ENCODE measurements around the gene CYP51A1. TPM values are rescaled to one million over a fixed set of nuclear protein-coding genes. Genes with fewer than 3 reads are reported as not detected.
"Not testable (repeated sequence)": the region's sequence is repeated elsewhere in the genome, so short reads cannot be mapped to it uniquely, and the experiment has no call there.

The CYP51A1 gene
- polyA plus RNA-seq, 4 donors: 67.8 to 82.5 (median 74.7) TPM

GRCh38 chr7:92131764-92132330 lies 2.4 kb downstream of the CYP51A1 start:
- no peak for DNase-seq (ENCODE audit: low read depth in 4 of 4, low spot score in 2 of 4)

DNA sequence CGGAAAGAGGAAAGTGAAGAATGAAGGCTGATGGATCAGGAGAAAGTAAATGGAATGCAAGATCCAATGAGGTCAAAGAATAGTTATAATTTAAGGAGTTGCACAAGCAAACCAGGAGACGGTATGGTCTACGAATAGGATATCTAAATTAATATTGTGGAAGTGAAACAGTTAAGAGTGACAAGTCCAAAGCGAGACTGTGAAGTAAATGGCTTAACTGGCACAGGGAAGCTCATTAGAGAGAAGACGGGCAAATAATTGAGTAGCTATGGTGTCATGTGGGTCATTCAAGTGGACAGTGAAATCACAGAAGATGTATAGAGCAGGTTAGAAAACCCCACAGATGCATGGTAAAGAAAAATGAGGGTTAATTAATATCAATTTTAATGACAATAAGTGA lies 3.2 kb downstream of the CYP51A1 start:
- no peak for DNase-seq (ENCODE audit: low read depth in 4 of 4, low spot score in 2 of 4)

GRCh38 chr7:92121681-92122080 lies 12.6 kb downstream of the CYP51A1 start:
- DNase-seq (ENCODE audit: low read depth in 4 of 4, low spot score in 2 of 4): no peak

DNA sequence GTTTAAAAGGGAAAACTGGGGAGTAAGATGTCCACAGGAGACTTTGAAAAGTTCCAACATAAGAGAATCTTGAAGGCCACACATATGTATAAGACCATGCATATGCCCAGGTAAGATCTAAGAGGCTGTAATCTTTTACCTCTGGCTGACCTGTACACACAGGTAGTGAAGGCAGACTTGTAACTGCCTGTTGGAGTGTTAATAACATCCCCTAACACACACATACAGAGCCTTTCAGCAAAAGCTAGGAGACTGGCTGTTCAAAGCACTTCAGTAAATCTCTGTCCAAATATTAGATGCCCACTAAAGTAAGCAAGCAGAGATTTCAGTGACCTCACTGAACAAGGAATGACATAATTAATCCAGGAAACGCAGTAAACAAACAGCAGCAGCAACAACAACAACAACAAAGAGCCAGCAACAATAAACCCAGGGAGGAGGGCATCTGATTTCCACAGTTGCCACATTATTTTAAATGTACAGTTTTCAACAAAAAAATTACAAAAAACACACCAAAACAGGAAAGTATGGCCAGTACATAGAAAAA lies 15.0 kb downstream of the CYP51A1 start:
- DNase-seq (ENCODE audit: low read depth in 4 of 4, low spot score in 2 of 4): no peak

DNA sequence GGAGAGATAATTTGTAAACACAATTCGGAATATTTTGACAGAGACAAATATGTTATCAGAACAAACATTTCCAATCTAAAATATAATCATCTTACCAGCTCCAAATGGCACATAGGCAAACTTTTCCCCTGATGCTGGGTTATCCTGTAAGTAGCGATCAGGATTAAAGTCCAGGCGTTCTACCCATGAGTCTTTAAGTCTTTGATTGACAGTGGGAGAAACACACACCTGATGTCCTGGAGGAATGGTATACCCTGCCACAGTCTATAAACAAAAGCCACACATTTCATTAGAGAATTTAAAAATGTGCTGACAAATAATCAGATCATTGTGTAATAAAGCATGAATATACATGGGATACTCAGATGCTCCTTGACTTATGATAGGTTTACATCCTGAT lies 17.3 kb downstream of the CYP51A1 start:
- no peak for DNase-seq (ENCODE audit: low read depth in 4 of 4, low spot score in 2 of 4)

DNA sequence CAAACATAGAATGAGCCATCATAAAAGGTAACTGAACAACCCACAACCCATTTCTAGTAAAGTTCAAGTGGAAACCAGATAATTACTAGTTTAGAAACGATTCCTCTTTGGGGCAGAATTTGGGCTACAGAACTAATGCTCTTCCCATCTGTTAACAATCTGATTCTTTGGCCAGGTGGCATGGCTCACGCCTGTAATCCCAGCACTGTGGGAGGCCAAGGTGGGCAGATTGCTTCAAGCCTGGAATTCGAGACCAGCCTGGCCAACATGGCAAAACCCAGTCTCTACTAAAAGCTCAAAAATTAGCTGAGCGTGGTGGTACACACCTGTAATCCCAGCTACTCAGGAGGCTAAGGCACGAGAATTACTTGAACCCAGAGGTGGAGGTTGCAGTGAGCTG lies 18.5 kb downstream of the CYP51A1 start:
- no peak for DNase-seq (ENCODE audit: low read depth in 4 of 4, low spot score in 2 of 4)

DNA sequence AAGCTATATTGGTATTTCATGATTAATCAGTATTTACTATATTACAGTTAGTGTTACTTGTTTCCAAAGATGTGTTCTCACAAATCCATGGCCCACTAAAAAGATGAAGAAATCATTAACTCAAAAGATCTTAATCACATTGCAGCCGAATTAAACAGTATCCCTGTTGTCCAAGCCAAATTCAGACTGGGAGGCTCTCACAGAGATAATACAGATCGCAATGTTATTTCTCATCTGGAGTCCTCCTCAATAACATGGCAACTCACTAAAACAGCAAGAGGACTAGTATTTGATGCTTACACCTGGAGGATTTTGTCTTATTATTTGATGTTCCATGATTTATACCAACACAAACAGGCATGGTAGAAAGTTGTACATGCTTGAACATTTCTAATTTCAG lies 23.4 kb downstream of the CYP51A1 start:
- no peak for DNase-seq (ENCODE audit: low read depth in 4 of 4, low spot score in 2 of 4)

DNA sequence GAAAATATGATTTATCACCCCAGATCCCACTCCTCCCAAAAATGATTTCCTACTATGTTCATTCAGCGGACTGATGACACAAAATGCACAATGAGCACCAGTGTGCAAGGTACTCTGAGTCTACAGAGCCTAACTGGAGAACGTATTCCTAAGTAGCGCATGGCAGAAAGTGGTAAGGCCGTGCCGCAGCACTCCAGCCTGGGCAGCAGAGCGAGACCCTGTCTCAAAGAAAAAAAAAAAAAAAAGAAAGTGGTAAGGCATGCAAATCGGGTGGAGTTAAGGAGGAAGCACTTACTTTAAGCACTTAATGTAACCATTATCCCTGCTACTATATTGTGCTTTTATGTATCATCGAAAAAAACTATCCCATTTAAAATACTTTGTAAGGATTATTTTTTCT lies 25.5 kb downstream of the CYP51A1 start:
- no peak for DNase-seq (ENCODE audit: low read depth in 4 of 4, low spot score in 2 of 4)

DNA sequence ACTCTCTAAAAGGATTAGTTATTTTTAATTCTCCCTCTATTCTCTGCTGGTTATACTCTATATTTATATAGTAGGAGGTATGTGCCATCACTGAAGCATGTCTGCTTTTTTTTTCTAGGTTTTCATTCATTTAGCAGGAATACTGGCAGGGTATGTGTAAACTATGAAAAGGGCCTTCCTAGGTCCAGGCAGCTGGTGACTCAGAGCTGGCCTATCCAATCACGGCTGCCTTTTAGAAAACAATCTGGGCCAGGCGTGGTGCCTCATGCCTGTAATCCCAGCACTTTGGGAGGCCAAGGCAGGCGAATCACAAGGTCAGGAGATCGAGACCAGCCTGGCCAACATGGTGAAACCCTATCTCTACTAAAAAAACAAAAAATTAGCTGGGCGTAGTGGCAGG lies 31.4 kb downstream of the CYP51A1 start:
- not testable (repeated sequence) for DNase-seq (ENCODE audit: low read depth in 4 of 4, low spot score in 2 of 4)

DNA sequence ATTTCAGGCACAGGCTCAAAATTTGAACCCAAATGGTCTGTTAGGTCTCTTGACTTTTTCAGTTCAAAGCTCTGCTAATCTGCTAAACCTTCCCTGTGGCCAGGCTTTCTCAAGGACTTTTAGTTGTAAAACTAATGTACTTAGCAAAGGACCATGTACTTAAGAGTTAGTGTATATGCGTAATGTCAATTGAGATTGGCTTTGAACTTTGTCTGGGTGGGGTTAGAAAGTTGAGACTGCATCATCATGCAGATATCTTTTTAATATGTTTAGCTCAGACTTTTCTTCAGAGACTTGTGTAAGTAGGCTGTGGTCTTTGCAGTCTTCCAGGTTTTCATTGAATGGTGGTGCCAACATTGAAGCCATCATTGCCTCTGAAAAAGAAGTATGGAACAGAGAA lies 33.7 kb downstream of the CYP51A1 start:
- DNase-seq (ENCODE audit: low read depth in 4 of 4, low spot score in 2 of 4): no peak

DNA sequence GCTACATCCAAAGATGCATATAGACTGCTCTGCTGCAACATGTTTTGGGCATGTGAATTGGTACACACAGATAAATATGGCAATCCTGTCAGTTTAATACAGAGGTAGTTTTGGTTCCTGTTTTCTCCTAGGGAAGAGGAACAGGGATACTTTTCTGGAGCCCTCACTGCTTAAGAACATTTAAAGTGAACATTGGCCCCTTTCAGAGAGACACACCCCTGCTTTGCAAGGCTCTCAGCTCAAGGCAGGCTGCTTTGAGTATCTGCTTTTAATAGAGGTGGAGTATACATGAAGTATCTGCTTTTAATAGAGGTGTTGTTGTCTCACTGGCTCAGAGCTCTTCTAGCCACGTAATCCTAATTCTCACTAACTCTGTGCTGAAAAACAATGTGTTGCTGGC lies 38.9 kb downstream of the CYP51A1 start:
- no peak for DNase-seq (ENCODE audit: low read depth in 4 of 4, low spot score in 2 of 4)

- DNase-seq (ENCODE audit: low read depth in 4 of 4, low spot score in 2 of 4): no peak
These were observed 42.1 kb downstream of the CYP51A1 start for GRCh38 chr7:92092210-92092609.

GRCh38 chr7:92088266-92088665 lies 46.0 kb downstream of the CYP51A1 start:
- DNase-seq (ENCODE audit: low read depth in 4 of 4, low spot score in 2 of 4): no peak

DNA sequence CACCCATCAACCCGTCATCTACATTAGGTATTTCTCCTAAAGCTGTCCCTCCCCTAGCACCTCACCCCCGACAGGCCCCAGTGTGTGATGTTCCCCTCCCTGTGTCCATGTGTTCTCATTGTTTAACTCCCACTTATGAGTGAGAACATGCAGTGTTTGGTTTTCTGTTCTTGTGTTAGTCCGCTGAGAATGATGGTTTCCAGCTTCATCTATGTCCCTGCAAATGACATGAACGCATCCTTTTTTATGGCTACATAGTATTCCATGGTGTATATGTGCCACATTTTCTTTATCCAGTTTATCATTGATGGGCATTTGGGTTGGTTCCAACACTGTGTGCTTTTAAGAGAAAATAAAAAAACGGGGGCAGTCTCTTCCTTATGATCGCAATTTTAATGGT lies 50.4 kb downstream of the CYP51A1 start:
- not testable (repeated sequence) for DNase-seq (ENCODE audit: low read depth in 4 of 4, low spot score in 2 of 4)

DNA sequence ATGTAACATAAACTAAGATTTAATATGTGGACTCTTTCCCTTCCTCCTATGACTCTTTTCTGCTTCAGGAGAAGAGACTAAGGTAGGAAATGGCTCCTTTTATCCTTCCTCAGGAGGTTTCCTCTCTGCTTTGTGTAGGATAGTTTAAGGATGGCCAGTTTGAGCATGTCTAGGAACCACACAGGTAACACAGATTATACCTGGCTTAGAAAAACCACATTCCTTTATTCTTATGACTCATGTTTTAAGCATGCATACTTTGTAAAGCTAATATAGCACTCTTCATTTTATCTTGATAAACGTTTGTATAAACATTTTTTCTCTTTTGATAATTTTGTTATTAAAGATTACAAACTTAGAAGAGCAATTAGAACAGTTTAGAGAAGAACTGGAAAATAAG lies 57.8 kb downstream of the CYP51A1 start:
- no peak for DNase-seq (ENCODE audit: low read depth in 4 of 4, low spot score in 2 of 4)

DNA sequence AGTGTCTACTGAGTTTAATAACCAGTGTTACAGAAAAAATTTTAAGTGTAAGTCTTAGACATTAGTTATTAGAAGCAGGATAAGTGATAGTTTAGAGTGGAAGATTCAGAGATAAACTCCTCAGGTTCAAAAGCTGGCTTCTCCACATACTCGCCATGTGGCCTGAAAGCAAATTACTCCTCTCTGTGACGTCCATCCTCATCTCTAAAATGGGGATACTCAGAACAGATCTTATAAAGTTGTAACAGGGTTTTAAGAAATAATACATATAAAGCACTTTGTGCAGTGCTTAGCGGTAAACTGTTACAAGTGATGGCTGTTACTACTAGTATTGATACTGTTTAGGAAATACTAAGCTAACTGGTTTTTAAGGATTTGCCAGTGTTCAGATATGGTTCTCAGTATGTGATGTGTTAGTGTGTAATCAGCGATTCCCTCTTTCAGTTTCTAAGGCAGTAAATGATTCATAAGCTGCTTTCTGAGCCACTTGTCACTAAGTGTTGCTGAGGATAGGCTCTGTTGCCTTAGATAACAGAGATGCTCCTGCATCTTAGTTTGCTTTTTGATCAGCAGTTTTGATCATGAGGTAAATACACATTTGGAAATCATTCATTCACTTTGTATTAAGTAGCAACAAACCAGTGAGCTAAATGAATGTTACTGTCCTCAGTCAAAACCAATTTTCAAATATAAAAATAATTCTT lies 58.7 kb downstream of the CYP51A1 start:
- no peak for DNase-seq (ENCODE audit: low read depth in 4 of 4, low spot score in 2 of 4)

DNA sequence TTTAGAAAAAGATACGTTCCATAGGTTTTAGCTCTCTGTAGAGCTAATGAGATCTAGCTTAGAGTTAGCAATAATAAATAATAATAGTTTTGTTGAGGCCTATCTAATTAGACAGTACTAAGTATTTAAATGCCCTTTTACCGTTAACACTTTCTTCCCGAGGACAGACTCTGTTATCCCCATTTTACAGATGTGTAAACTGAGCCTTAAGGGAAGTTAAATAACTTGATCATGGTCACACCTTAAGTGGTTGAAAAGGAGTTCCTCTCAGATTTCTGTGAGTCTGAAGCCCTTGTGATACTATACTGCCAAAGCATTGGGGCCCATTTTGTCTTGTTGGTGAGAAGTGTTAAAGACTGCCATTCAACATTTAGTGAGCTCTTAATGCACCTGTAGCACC lies 61.6 kb downstream of the CYP51A1 start:
- DNase-seq (ENCODE audit: low read depth in 4 of 4, low spot score in 2 of 4): no peak

DNA sequence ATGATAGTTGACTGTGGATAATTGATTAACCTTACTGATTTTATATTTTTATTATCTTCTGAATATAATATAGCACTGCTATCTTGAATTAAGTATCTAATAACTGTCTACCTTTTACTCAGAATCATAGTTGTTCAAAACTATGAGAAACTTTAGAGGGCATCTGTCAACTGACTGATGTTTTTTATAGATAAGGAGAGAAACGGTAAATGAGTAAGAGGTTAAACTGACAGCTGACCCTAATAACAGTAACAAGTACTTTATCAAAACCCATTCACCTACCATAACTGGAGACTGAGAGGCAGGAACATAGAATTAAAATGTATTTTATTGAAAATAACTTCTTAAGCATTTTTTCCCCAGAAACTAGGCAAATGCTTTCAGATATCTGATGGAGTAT lies 62.2 kb downstream of the CYP51A1 start:
- DNase-seq (ENCODE audit: low read depth in 4 of 4, low spot score in 2 of 4): no peak

DNA sequence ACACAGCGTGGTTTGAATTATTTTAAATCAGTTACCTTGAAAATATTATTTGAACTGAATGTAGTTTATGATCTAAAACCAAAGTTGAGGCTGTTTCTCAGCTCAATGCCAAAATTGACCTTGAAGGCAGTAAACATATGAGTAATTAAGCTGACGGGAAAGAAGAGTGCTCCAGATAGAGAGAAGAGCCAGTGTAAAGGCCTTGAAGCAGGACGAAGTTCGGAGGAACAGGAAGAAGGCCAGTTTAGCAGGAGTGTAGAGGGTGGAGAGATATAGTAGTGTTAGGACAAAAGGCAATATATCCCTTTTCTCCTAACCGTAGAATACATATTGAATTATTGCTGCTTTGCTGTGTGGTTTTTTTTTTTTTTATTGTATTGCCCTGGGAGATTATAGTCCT lies 63.2 kb downstream of the CYP51A1 start:
- DNase-seq (ENCODE audit: low read depth in 4 of 4, low spot score in 2 of 4): no peak

DNA sequence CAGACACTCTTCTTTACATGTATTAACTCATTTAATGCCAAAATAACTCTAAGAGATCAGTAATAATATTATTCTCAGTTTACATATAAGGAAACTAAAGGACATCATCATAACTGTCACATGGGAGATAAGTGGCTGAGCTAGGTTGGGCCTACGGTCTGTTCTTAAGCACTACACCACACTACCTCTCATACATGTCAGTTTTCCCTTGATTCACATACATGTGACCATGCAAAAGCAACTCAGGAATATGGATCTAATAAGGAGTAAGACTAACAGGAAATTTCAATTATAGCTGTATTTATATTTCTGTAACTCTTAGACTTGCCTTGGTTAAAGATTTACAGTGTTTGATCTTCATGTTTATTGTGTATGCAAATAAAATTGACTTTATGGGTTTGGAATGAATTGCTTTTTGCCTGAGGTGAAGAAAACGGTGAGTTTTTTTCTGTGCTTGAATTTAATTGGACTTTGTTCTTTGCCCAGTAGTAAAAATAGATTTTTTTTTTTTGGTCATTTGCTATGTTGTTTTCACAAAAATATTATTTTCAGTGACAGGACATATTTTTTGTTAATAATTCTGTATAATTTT lies 69.7 kb downstream of the CYP51A1 start:
- DNase-seq (ENCODE audit: low read depth in 4 of 4, low spot score in 2 of 4): no peak
